ENCODE results near the gene PTPN14. TPM values are rescaled to one million over a fixed set of nuclear protein-coding genes. Genes with fewer than 3 reads are reported as not detected.

PTPN14 gene
- total and polyA plus RNA-seq, 2 donors from 2014 or later, result 5.1 to 87.2 TPM

- H3K36me3 ChIP-seq (ENCODE audit: control insufficient read depth in 2 of 3, insufficient read depth in 3 of 3, low read length in 3 of 3), result no peaks in the 10 kb centered on the region
- no peak overlapping the region for H3K27ac ChIP-seq (ENCODE audit: low read depth in 2 of 2, low read length in 2 of 2)
- peak in 1 of 5 donors; percentile 25 for DNase-seq
- no peak for FAIRE-seq
- H3K9me3 ChIP-seq (ENCODE audit: control insufficient read depth in 2 of 3, insufficient read depth in 1 of 3, low read length in 3 of 3), result no peaks in the 10 kb centered on the region
- H3K4me1 ChIP-seq (ENCODE audit: control insufficient read depth in 2 of 3, insufficient read depth in 2 of 3, low read depth in 1 of 3, low read length in 3 of 3), result peaks cover 0 to 8% (median 5%) of the 10 kb centered on the region in 3 donors
- H3K9ac ChIP-seq (ENCODE audit: low read length in 3 of 3), result no peak overlapping the region
- H3K4me3 ChIP-seq (ENCODE audit: low read length in 3 of 3), result no peak overlapping the region
- intact Hi-C loops (cut with DNase I), result no loop called here
- TF ChIP-seq, protein P1, sequence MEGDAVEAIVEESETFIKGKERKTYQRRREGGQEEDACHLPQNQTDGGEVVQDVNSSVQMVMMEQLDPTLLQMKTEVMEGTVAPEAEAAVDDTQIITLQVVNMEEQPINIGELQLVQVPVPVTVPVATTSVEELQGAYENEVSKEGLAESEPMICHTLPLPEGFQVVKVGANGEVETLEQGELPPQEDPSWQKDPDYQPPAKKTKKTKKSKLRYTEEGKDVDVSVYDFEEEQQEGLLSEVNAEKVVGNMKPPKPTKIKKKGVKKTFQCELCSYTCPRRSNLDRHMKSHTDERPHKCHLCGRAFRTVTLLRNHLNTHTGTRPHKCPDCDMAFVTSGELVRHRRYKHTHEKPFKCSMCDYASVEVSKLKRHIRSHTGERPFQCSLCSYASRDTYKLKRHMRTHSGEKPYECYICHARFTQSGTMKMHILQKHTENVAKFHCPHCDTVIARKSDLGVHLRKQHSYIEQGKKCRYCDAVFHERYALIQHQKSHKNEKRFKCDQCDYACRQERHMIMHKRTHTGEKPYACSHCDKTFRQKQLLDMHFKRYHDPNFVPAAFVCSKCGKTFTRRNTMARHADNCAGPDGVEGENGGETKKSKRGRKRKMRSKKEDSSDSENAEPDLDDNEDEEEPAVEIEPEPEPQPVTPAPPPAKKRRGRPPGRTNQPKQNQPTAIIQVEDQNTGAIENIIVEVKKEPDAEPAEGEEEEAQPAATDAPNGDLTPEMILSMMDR (IDR thresholded peaks at IDR 0.05; ENCODE audit: borderline replicate concordance, extremely low read depth, insufficient read depth), result no peak
- H3K27me3 ChIP-seq (ENCODE audit: control insufficient read depth, insufficient read depth, low read length), result no peaks in the 10 kb centered on the region
Observed at GRCh38 chr1:214514032-214514818, 37.2 kb downstream of the PTPN14 start.

DNA sequence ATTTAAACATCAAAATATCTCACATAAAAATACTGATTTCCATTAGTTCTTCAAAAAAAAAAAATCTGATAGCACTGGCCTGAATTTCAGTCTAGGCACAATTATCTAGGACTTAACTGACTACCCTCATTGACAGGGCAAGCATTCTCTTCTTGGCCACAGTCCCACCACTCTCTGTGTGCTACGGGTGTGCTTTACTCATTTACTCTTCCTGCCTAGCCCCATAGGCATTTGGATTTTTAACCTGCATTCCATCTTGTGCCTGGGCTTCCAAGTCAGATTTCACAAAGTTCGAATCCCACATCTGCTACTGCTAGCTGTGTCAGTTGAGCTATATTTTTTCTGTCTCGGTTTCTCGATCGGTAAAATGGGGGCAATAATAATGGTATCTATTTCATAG is 38.0 kb downstream of the PTPN14 start:
- H3K4me1 ChIP-seq (ENCODE audit: control insufficient read depth in 2 of 3, insufficient read depth in 2 of 3, low read depth in 1 of 3, low read length in 3 of 3), result peaks cover 0 to 8% (median 5%) of the 10 kb centered on the region in 3 donors
- no peaks in the 10 kb centered on the region for H3K36me3 ChIP-seq (ENCODE audit: control insufficient read depth in 2 of 3, insufficient read depth in 3 of 3, low read length in 3 of 3)
- H3K9ac ChIP-seq (ENCODE audit: low read length in 3 of 3), result no peak overlapping the region
- no peak overlapping the region for H3K27ac ChIP-seq (ENCODE audit: low read depth in 2 of 2, low read length in 2 of 2)
- H3K4me3 ChIP-seq (ENCODE audit: low read length in 3 of 3), result no peak overlapping the region
- H3K27me3 ChIP-seq (ENCODE audit: control insufficient read depth, insufficient read depth, low read length), result no peaks in the 10 kb centered on the region
- no peaks in the 10 kb centered on the region for H3K9me3 ChIP-seq (ENCODE audit: control insufficient read depth in 2 of 3, insufficient read depth in 1 of 3, low read length in 3 of 3)
- TF ChIP-seq, protein P1 (IDR thresholded peaks at IDR 0.05; ENCODE audit: borderline replicate concordance, extremely low read depth, insufficient read depth), result no peak
- intact Hi-C loops (cut with DNase I), result no loop called here
- FAIRE-seq, result no peak
- no peak for DNase-seq

DNA sequence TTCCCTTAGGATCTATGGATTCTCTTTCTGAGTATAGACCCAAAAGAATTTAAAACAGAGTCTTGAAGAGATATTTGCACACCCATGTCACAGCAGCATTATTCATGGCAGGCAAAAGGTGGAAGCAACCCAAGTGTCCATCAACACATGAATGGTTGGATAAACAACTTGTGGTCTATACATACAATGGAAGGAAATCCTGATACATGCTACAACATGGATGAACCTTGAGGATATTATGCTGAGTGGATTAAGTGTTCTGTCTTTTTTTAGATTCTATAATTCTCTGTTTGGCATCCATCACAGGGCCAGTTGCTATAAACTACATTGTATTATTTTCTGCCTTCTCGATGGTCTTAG is 39.8 kb downstream of the PTPN14 start:
- no peak overlapping the region for H3K27ac ChIP-seq (ENCODE audit: low read depth in 2 of 2, low read length in 2 of 2)
- H3K36me3 ChIP-seq (ENCODE audit: control insufficient read depth in 2 of 3, insufficient read depth in 3 of 3, low read length in 3 of 3), result no peaks in the 10 kb centered on the region
- no peak overlapping the region for H3K9ac ChIP-seq (ENCODE audit: low read length in 3 of 3)
- no peaks in the 10 kb centered on the region for H3K27me3 ChIP-seq (ENCODE audit: control insufficient read depth, insufficient read depth, low read length)
- TF ChIP-seq, protein P1 (IDR thresholded peaks at IDR 0.05; ENCODE audit: borderline replicate concordance, extremely low read depth, insufficient read depth), result no peak
- H3K4me3 ChIP-seq (ENCODE audit: low read length in 3 of 3), result no peak overlapping the region
- no peak for FAIRE-seq
- DNase-seq, result no peak
- no peaks in the 10 kb centered on the region for H3K9me3 ChIP-seq (ENCODE audit: control insufficient read depth in 2 of 3, insufficient read depth in 1 of 3, low read length in 3 of 3)
- H3K4me1 ChIP-seq (ENCODE audit: control insufficient read depth in 2 of 3, insufficient read depth in 2 of 3, low read depth in 1 of 3, low read length in 3 of 3), result peaks cover under 1 to 18% (median 5%) of the 10 kb centered on the region in 3 donors
- intact Hi-C loops (cut with DNase I), result no loop called here

Data from kidney (tissue), 14 donors.